ENCODE data around the gene PRKN. TPM values are rescaled to one million over a fixed set of nuclear protein-coding genes. Genes with fewer than 3 reads are reported as not detected.

PRKN gene
- total RNA-seq, 1 donor from 2014 or later, result 2.6 TPM

DNA sequence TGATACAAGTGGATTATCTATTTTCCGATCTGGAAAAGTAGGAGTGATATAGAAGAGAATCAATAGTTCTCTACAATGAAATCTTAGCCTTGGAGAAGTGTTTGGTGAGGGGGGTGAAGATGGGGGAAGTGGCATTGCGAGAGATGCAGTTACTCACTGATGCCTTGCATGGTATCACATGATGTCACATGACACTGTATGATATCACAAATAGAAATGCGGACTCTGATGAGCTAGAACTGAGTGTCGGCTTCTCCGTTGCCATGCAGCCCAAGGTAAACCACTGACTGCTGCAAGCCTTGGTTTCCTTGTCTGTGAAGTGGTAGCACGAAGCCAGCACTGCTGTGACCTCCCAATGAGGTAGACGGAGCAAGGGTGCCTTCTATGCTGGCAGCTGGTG lies 1050.4 kb downstream of the PRKN start:
- no peaks in the 10 kb centered on the region for H3K27me3 ChIP-seq
- TF ChIP-seq, protein P1, sequence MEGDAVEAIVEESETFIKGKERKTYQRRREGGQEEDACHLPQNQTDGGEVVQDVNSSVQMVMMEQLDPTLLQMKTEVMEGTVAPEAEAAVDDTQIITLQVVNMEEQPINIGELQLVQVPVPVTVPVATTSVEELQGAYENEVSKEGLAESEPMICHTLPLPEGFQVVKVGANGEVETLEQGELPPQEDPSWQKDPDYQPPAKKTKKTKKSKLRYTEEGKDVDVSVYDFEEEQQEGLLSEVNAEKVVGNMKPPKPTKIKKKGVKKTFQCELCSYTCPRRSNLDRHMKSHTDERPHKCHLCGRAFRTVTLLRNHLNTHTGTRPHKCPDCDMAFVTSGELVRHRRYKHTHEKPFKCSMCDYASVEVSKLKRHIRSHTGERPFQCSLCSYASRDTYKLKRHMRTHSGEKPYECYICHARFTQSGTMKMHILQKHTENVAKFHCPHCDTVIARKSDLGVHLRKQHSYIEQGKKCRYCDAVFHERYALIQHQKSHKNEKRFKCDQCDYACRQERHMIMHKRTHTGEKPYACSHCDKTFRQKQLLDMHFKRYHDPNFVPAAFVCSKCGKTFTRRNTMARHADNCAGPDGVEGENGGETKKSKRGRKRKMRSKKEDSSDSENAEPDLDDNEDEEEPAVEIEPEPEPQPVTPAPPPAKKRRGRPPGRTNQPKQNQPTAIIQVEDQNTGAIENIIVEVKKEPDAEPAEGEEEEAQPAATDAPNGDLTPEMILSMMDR (IDR thresholded peaks at IDR 0.05), result no peak
- intact Hi-C loops (cut with DNase I), result no loop called here

DNA sequence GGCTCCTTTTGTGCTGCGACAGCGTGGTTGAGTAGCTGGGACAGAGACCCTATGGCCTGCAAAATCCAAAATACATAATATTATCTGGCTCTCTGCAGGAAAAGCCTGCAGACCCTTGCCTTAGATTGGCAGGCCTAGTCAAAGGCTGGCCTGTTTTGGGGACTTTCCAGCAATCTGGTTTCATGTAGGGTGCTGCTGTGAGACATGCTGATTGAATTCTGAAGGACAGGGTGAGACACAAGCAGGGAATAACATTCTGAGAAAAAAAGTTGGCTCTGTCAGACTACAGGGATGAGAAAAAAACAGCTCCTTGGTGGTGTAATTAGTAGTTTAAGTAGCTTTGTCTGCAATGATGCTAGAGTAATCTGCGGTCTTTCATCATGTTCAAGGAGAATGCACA lies 1051.0 kb downstream of the PRKN start:
- no peak overlapping the region for H3K4me3 ChIP-seq

More for the DNA sequence above, 1050.4 kb downstream of the PRKN start:
- Histone ChIP-seq H3K9me3 (no peaks in the 10 kb centered on the region), H3K27ac (no peak overlapping the region), H3K4me3 (no peak overlapping the region), H3K4me1 (no peaks in the 10 kb centered on the region), H3K36me3 (no peaks in the 10 kb centered on the region)
- DNase-seq (ENCODE audit: low spot score in 2 of 2), result no peak

DNA sequence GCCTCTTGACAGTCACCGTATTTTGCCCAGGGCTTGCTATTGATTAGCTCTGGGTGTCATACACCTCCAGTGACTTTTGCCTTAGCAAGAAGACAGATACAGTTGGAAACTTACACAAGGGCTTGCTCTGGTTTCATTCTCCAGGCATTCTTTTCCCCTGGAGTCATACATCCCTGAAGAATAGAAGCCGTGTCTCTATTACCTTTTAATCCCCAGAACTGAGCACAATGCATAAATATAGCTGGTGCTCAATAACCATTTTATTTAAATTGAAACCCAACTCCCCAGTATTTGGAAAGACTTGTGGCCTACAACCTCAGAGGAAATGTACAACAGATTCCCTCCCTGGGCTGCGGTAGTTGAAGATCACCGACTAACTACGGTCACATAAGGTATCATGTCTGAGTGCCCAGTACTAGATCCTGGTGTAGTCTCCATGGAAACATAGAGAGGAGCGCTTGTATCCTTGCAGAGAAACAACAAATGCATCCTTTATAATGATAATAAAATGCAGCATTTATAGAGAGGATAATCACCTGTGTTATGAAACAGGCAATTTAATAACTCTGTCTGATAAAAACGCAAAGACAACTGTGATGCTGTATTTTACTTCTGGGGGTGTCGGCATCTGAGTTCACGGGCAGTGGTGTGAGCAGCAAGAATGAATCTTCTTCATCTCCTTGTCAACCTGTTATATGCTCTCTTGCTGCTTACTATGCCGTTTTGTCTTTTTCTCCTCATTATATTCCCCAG lies 1052.5 kb downstream of the PRKN start:
- H3K36me3 ChIP-seq, result no peaks in the 10 kb centered on the region
- H3K4me3 ChIP-seq, result no peak overlapping the region
- no peaks in the 10 kb centered on the region for H3K9me3 ChIP-seq
- no peak overlapping the region for H3K27ac ChIP-seq
- H3K4me1 ChIP-seq, result no peaks in the 10 kb centered on the region
- intact Hi-C loops (cut with DNase I), result no loop called here
- no peak for DNase-seq (ENCODE audit: low spot score in 2 of 2)
- TF ChIP-seq, protein P1 (IDR thresholded peaks at IDR 0.05), result no peak
- H3K27me3 ChIP-seq, result no peaks in the 10 kb centered on the region

More for the DNA sequence above, 1051.0 kb downstream of the PRKN start:
- TF ChIP-seq, protein P1 (IDR thresholded peaks at IDR 0.05), result no peak
- no peak for DNase-seq (ENCODE audit: low spot score in 2 of 2)
- H3K4me1 ChIP-seq, result no peaks in the 10 kb centered on the region
- H3K27ac ChIP-seq, result no peak overlapping the region
- no peaks in the 10 kb centered on the region for H3K9me3 ChIP-seq
- H3K36me3 ChIP-seq, result no peaks in the 10 kb centered on the region
- H3K27me3 ChIP-seq, result no peaks in the 10 kb centered on the region
- intact Hi-C loops (cut with DNase I), result no loop called here

DNA sequence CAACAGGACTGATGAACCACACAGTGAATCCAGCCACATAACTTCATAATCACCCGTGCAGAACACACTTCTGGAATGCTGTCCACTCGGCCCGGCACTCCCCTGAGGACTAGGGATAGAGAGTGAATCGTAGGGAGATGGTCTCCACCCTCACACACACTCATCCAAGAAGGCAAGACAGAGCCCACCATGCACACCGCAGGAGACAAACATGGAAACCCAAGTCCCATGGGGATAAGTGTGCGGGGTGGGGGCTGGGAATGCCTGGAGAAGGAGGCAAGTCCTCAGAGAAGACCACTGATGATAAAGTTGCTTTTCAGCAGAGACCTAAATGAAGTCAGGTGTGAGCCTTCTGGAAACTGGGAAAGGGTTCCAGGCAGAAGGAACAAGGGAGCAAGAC lies 1054.5 kb downstream of the PRKN start:
- no peaks in the 10 kb centered on the region for H3K36me3 ChIP-seq
- TF ChIP-seq, protein P1 (IDR thresholded peaks at IDR 0.05), result no peak
- H3K27me3 ChIP-seq, result no peaks in the 10 kb centered on the region
- H3K4me1 ChIP-seq, result no peaks in the 10 kb centered on the region
- intact Hi-C loops (cut with DNase I), result no loop called here
- H3K4me3 ChIP-seq, result no peak overlapping the region
- no peak overlapping the region for H3K27ac ChIP-seq
- H3K9me3 ChIP-seq, result no peaks in the 10 kb centered on the region
- no peak for DNase-seq (ENCODE audit: low spot score in 2 of 2)

DNA sequence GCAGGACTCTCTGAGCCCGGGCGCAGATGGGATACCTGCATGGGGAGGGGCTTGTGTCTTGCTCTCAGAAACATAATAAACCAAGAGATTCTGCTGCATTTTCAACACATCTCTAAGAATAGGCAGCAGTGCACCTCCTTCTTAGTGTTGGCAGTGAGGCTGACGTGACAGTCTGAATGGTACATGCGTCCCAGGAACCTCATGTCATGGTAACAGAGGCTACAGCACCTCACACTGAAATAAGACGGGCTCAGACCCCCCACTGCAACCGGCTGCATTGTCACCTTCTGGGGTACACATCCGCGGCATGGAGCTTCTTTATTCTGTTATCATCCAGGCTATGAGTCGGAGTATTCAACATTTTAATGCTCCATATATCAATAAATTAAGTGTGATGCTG lies 1056.4 kb downstream of the PRKN start:
- Histone ChIP-seq H3K4me3 (no peak overlapping the region), H3K9me3 (no peaks in the 10 kb centered on the region), H3K27ac (no peak overlapping the region), H3K4me1 (no peaks in the 10 kb centered on the region), H3K27me3 (no peaks in the 10 kb centered on the region), H3K36me3 (no peaks in the 10 kb centered on the region)
- TF ChIP-seq, protein P1 (IDR thresholded peaks at IDR 0.05), result no peak
- DNase-seq (ENCODE audit: low spot score in 2 of 2), result no peak
- intact Hi-C loops (cut with DNase I), result no loop called here
